Right lobe of liver (tissue), 6 donors: ENCODE results near the gene CAMTA1. TPM values are rescaled to one million over a fixed set of nuclear protein-coding genes. Genes with fewer than 3 reads are reported as not detected.

Experiments used
- ATAC-seq, 4 donors: fragments of 200-7000 bp; cut with Tn5 transposase; one replicate each; pipeline ENCODE4 v1.9.1; 2020; ENCODE audit warnings: mild to moderate bottlenecking in 4 of 4, moderate library complexity in 4 of 4
- DNase-seq, 3 donors: peaks; one replicate each; pipeline ENCODE4 v3.0.0-alpha.2; 2020
- H3K27ac ChIP-seq, 3 donors: fragments of 200-600 bp; one replicate each; pipeline ENCODE4 v1.8.0; 2022
- H3K27me3 ChIP-seq, 2 donors: fragments of 200-600 bp; one replicate each; pipeline ENCODE4 v1.8.0; 2022
- H3K36me3 ChIP-seq, 4 donors: fragments of 200-600 bp; sonication (generic) in 1 of 4; one replicate each; pipeline versions ENCODE4 v1.5.1 to v1.8.0; 2017 to 2022; ENCODE audit warnings: control low read depth in 1 of 4
- H3K4me1 ChIP-seq, 4 donors: fragments of 200-600 bp; sonication (generic) in 1 of 4; one replicate each; pipeline versions ENCODE4 v1.5.1 to v1.8.0; 2017 to 2022; ENCODE audit warnings: control low read depth in 1 of 4
- H3K4me3 ChIP-seq, 3 donors: fragments of 200-600 bp; one replicate each; pipeline ENCODE4 v1.8.0; 2022
- H3K9me3 ChIP-seq, 4 donors: fragments of 200-600 bp; sonication (generic) in 1 of 4; one replicate each; pipeline versions ENCODE4 v1.5.1 to v1.8.0; 2017 to 2022; ENCODE audit warnings: control low read depth in 1 of 4
- CTCF ChIP-seq, 4 donors: fragments of 200-600 bp in 3 of 4; fragments of 450-650 bp in 1 of 4; IDR thresholded peaks; one replicate each; pipeline versions ENCODE4 v1.5.1 to v1.8.0; 2016 to 2022; ENCODE audit warnings: antibody characterized with exemption in 4 of 4, mild to moderate bottlenecking in 2 of 4
- POLR2A ChIP-seq: fragments of 450-650 bp; IDR thresholded peaks from one replicate; pipeline ENCODE4 v1.6.1; 2017; ENCODE audit warnings: antibody characterized with exemption, mild to moderate bottlenecking
- WGBS: methylation state at CpG from one replicate; pipeline ENCODE4 v1.1.6; 2018; ENCODE audit warnings: low coverage, low lambda C conversion rate; ENCODE audit not compliant: insufficient coverage; ENCODE audit errors: missing lambda C conversion rate; 5-methylcytosine and 5-hydroxymethylcytosine counted together
- intact Hi-C, 2 donors: fragments of 100-400 bp; cut with DNase I; formaldehyde crosslinking; loops; one replicate each; pipeline versions ENCODE4 v1.11.2 to v1.14.1; 2022
- total RNA-seq, 6 experiments: library from RNA; depleted of rRNA in 2 of 6; stranded (reverse); fragments of >200 nt in 2 of 6; fragmentation: NEBNext Ultra II Directional in 3 of 6; extraction: Animal tissue kit (Norgen Biotek cat#: 25700) in 3 of 6; gene quantifications; one replicate each; pipeline versions ENCODE4 v1.1.0 to v1.2.4, GENCODE V29; 2016 to 2023
- donor health status: DM: no; HTN: yes; CAD: no.
- donor health status: DM: no; HTN: no; CAD: no.
- donor health status: DM: no; HTN: no; CAD: no.
- donor health status: DM: no; HTN: yes; CAD: no.
- donor health status: DM: no; HTN: yes; CAD: no.

CAMTA1 gene
- total RNA-seq, 6 experiments from 2014 or later = 32.3 to 49.4 (median 37.2) TPM

- Histone ChIP-seq H3K4me1 (peaks cover 0 to 14% (median 8%) of the 10 kb centered on the region in 4 donors), H3K36me3 (no peaks in the 10 kb centered on the region), H3K9me3 (no peaks in the 10 kb centered on the region), H3K4me3 (no peak overlapping the region), H3K27ac (no peak overlapping the region), H3K27me3 (no peaks in the 10 kb centered on the region)
- ATAC-seq = no peak
- intact Hi-C loops = no loop called here
- no peak for DNase-seq
- no peak for TF ChIP-seq CTCF (IDR thresholded peaks at IDR 0.05)
- no peak for TF ChIP-seq POLR2A
Observed at GRCh38 chr1:7267493-7267892, 482.2 kb downstream of the CAMTA1 start.

- no peak overlapping the region for H3K27ac ChIP-seq
- DNase-seq (no peak), ATAC-seq (no peak)
- intact Hi-C loops = no loop called here
- H3K9me3 ChIP-seq = no peaks in the 10 kb centered on the region
- H3K27me3 ChIP-seq = no peaks in the 10 kb centered on the region
- no peak for TF ChIP-seq POLR2A
- no peak for TF ChIP-seq CTCF (IDR thresholded peaks at IDR 0.05)
- H3K36me3 ChIP-seq = no peaks in the 10 kb centered on the region
- H3K4me3 ChIP-seq = no peak overlapping the region
- H3K4me1 ChIP-seq = peaks cover 0 to 14% (median 8%) of the 10 kb centered on the region in 4 donors
Observed at GRCh38 chr1:7268983-7269382, 483.7 kb downstream of the CAMTA1 start.

GRCh38 chr1:7269525-7269924, 484.3 kb downstream of the CAMTA1 start:
- Histone ChIP-seq H3K27ac (no peak overlapping the region), H3K27me3 (no peaks in the 10 kb centered on the region), H3K4me1 (peaks cover 0 to 14% (median 8%) of the 10 kb centered on the region in 4 donors), H3K36me3 (no peaks in the 10 kb centered on the region), H3K4me3 (no peak overlapping the region), H3K9me3 (no peaks in the 10 kb centered on the region)
- DNase-seq (no peak), ATAC-seq (no peak)
- intact Hi-C loops = no loop called here
- 91% methylated on average over 1 of the region's 1 CpG for whole genome bisulfite sequencing
- no peak for TF ChIP-seq POLR2A
- no peak for TF ChIP-seq CTCF (IDR thresholded peaks at IDR 0.05)

- intact Hi-C loops = no loop called here
- Histone ChIP-seq H3K27ac (no peak overlapping the region), H3K4me3 (no peak overlapping the region), H3K36me3 (no peaks in the 10 kb centered on the region), H3K27me3 (no peaks in the 10 kb centered on the region), H3K9me3 (no peaks in the 10 kb centered on the region), H3K4me1 (no peaks in the 10 kb centered on the region)
- no peak for ATAC-seq
- DNase-seq = no peak
- 45% methylated on average over 3 of the region's 3 CpGs for WGBS
- TF ChIP-seq POLR2A = no peak
- no peak for TF ChIP-seq CTCF (IDR thresholded peaks at IDR 0.05)
Observed at GRCh38 chr1:7274256-7274655, 489.0 kb downstream of the CAMTA1 start.

- Histone ChIP-seq H3K36me3 (no peaks in the 10 kb centered on the region), H3K4me3 (no peak overlapping the region), H3K9me3 (no peaks in the 10 kb centered on the region), H3K27ac (no peak overlapping the region), H3K27me3 (no peaks in the 10 kb centered on the region), H3K4me1 (no peaks in the 10 kb centered on the region)
- 85% methylated on average over 2 of the region's 2 CpGs for WGBS
- intact Hi-C loops = no loop called here
- TF ChIP-seq CTCF (IDR thresholded peaks at IDR 0.05) (no peak), POLR2A (no peak)
- ATAC-seq = no peak
- no peak for DNase-seq
Observed at GRCh38 chr1:7278045-7278444, 492.8 kb downstream of the CAMTA1 start.
